C4-2B (cell line): Measurements from ENCODE around the gene SORCS2.

Experiments
- ZFX ChIP-seq: fragments of 450-650 bp; IDR thresholded peaks from 2 replicates; pipeline ENCODE4 v1.6.1; 2017
- TF ChIP-seq, protein P1 (sequence below): fragments of 450-650 bp; conservative IDR thresholded peaks from 2 replicates; pipeline ENCODE4 v1.5.1; 2017; ENCODE audit warnings: mild to moderate bottlenecking

DNA sequence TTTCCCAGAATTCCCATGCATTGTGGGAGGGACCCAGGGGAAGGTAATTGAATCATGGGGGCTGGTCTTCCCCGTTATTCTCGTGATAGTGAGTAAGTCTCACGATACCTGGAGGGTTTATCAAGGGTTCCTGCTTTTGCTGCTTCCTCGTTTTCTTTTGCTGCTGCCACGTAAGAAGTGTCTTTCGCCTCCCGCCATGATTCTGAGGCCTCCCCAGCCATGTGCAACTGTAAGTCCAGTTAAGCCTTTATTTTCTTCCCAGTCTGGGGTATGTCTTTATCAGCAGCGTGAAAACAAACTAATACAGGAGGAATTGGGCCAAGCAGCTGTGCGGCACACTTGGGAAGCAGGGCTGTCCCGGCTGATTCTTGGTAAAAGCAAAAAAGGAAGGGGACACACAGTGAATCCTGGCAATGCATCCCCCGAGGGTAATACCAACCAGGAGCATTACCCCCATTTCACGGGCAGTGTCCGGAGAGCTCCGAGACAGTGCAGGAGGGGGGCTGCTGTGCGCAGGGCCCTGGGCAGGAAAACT, 561.7 kb downstream of the SORCS2 start:
- TF ChIP-seq, protein P1, sequence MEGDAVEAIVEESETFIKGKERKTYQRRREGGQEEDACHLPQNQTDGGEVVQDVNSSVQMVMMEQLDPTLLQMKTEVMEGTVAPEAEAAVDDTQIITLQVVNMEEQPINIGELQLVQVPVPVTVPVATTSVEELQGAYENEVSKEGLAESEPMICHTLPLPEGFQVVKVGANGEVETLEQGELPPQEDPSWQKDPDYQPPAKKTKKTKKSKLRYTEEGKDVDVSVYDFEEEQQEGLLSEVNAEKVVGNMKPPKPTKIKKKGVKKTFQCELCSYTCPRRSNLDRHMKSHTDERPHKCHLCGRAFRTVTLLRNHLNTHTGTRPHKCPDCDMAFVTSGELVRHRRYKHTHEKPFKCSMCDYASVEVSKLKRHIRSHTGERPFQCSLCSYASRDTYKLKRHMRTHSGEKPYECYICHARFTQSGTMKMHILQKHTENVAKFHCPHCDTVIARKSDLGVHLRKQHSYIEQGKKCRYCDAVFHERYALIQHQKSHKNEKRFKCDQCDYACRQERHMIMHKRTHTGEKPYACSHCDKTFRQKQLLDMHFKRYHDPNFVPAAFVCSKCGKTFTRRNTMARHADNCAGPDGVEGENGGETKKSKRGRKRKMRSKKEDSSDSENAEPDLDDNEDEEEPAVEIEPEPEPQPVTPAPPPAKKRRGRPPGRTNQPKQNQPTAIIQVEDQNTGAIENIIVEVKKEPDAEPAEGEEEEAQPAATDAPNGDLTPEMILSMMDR, result no peak
- TF ChIP-seq ZFX, result no peak
